Measurements from ENCODE around the gene CTU2. TPM values are rescaled to one million over a fixed set of nuclear protein-coding genes. Genes with fewer than 3 reads are reported as not detected.

The CTU2 gene
- total RNA-seq, 1 donor from 2014 or later = 20.7 TPM

DNA sequence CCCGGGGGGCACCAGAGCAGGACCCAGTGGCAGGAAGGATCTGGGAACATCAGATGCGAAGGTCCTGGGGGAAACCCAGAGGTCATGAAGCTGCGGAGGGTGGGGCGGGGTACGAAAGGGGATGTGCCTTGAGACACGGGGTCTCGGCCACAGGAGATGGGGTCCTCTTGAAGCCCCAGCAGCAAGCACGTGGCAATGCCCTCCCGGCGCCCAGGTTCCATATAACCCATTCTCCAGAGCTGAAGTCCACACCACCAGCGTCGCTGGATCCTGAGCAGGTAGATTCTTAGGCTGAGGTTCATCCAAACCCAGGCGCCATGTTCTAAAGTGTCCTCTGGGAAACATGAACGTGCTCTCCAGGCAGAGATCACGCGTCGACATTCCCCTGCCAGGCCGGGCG, 57.8 kb downstream of the CTU2 start:
- DNase-seq (ENCODE audit: low spot score) = no peak
- H3K27me3 Mint-ChIP-seq (ENCODE audit: low read depth) = no peaks in the 10 kb centered on the region
- H3K9me3 Mint-ChIP-seq (ENCODE audit: low read depth) = no peaks in the 10 kb centered on the region
- peaks cover 58% of the 10 kb centered on the region for H3K4me1 Mint-ChIP-seq (ENCODE audit: low read depth)
- peaks cover 3% of the 10 kb centered on the region for H3K36me3 Mint-ChIP-seq (ENCODE audit: low read depth)
- no peak overlapping the region for H3K4me3 Mint-ChIP-seq (ENCODE audit: unreplicated experiment)
- TF ChIP-seq, protein P1, sequence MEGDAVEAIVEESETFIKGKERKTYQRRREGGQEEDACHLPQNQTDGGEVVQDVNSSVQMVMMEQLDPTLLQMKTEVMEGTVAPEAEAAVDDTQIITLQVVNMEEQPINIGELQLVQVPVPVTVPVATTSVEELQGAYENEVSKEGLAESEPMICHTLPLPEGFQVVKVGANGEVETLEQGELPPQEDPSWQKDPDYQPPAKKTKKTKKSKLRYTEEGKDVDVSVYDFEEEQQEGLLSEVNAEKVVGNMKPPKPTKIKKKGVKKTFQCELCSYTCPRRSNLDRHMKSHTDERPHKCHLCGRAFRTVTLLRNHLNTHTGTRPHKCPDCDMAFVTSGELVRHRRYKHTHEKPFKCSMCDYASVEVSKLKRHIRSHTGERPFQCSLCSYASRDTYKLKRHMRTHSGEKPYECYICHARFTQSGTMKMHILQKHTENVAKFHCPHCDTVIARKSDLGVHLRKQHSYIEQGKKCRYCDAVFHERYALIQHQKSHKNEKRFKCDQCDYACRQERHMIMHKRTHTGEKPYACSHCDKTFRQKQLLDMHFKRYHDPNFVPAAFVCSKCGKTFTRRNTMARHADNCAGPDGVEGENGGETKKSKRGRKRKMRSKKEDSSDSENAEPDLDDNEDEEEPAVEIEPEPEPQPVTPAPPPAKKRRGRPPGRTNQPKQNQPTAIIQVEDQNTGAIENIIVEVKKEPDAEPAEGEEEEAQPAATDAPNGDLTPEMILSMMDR (IDR thresholded peaks at IDR 0.05) = no peak
- H3K27ac Mint-ChIP-seq (ENCODE audit: unreplicated experiment) = no peak overlapping the region

DNA sequence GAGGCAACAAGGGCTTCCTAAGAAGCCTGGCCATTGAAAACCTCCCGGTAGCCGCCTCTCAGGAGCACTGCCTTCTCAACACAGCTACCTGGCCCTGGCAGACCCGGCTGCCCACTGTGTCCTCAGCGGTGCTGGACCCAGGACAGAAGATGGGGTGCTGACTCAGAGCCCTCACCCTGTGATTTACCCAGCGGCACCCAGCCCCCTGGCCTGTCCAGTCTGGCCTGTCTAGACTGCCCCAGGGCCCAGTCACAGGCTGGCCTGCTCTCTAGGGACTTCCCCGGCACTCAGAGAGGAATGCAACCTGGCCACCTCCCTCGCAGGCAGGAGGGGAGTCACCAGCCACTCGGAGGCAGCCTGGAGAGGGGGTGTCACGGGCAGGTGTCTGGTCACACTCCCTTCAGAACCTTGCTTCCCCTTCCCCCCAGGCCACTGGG, 58.6 kb downstream of the CTU2 start:
- H3K27me3 Mint-ChIP-seq (ENCODE audit: low read depth) = no peaks in the 10 kb centered on the region
- peaks cover 60% of the 10 kb centered on the region for H3K4me1 Mint-ChIP-seq (ENCODE audit: low read depth)
- TF ChIP-seq, protein P1 (IDR thresholded peaks at IDR 0.05) = no peak
- no peaks in the 10 kb centered on the region for H3K9me3 Mint-ChIP-seq (ENCODE audit: low read depth)
- peak overlapping the region; percentile 65 for H3K27ac Mint-ChIP-seq (ENCODE audit: unreplicated experiment)
- no peak overlapping the region for H3K4me3 Mint-ChIP-seq (ENCODE audit: unreplicated experiment)
- no peak for DNase-seq (ENCODE audit: low spot score)
- peaks cover 3% of the 10 kb centered on the region for H3K36me3 Mint-ChIP-seq (ENCODE audit: low read depth)

Small RNAs within 50 kb of the gene (microRNA-seq; reads per million reads assigned to microRNA genes)
- not detected for gene MIR4722 (ENCODE audit: borderline number of aligned reads)

Other genes starting within 250 kb of the CTU2 start
- gene ZC3H18, start 136.1 kb upstream of the CTU2 start, total RNA-seq = 32.1 to 38.4 TPM (median 36.7 TPM) in 3 replicates
- not detected in 3 replicates for gene IL17C, start 67.9 kb upstream of the CTU2 start, total RNA-seq
- 13.4 to 55.1 TPM (median 51.7 TPM) in 3 replicates for gene CYBA, start 55.5 kb upstream of the CTU2 start, total RNA-seq
- 38.3 to 40.0 TPM (median 38.8 TPM) in 3 replicates for gene MVD, start 43.4 kb upstream of the CTU2 start, total RNA-seq
- gene SNAI3, start 20.0 kb upstream of the CTU2 start, total RNA-seq = not detected in 3 replicates
- 12.8 to 15.5 TPM (median 14.3 TPM) in 3 replicates for gene RNF166, start 95 bp upstream of the CTU2 start, total RNA-seq
- 134 to 209 TPM (median 208 TPM) in 3 replicates for gene PIEZO1, start 78.7 kb downstream of the CTU2 start, total RNA-seq
- gene CDT1, start 97.3 kb downstream of the CTU2 start, total RNA-seq = 2.9 to 11.7 TPM (median 3.7 TPM) in 3 replicates
- 68.8 to 90.2 TPM (median 70.7 TPM) in 3 replicates for gene APRT, start 105.4 kb downstream of the CTU2 start, total RNA-seq
- gene GALNS, start 150.4 kb downstream of the CTU2 start, total RNA-seq = 34.1 to 36.6 TPM (median 34.6 TPM) in 3 replicates
- gene TRAPPC2L, start 150.6 kb downstream of the CTU2 start, total RNA-seq = 42.7 to 55.8 TPM (median 52.5 TPM) in 3 replicates
- gene PABPN1L, start 160.2 kb downstream of the CTU2 start, total RNA-seq = not detected in 3 replicates